Panc1 (cell line): ENCODE measurements around the gene NOTUM. TPM values are rescaled to one million over a fixed set of nuclear protein-coding genes. Genes with fewer than 3 reads are reported as not detected.

Source experiments
- ATAC-seq: fragments of 200-7000 bp; cut with Tn5 transposase; 2 replicates; pipeline ENCODE4 v1.9.1; 2020; ENCODE audit warnings: mild to moderate bottlenecking, moderate library complexity
- BruUV-seq: library from RNA; stranded (reverse); fragments of 400-500 nt; replicated peaks from 2 replicates; lab custom pipeline; 2021; lab: Mats Ljungman, UMichigan
- CTCF ChIA-PET: fragments of 300-600 bp; sonication (Branson Sonifier 250); formaldehyde crosslinking; loops from one replicate; lab custom pipeline; 2022; ENCODE audit warnings: antibody characterized with exemption; lab: Charles Lee
- POLR2A ChIA-PET: fragments of 300-600 bp; sonication (Branson Sonifier 250); formaldehyde crosslinking; loops from one replicate; lab custom pipeline; 2022; ENCODE audit warnings: antibody characterized with exemption; lab: Charles Lee
- DNase-seq: peaks from one replicate; pipeline ENCODE4 v3.0.0-alpha.2; 2010; ENCODE audit warnings: low read depth, low spot score
- H3K27ac ChIP-seq: 2 replicates; pipeline ENCODE4 v1.5.1; 2011; ENCODE audit warnings: mild to moderate bottlenecking, low read length, inconsistent platforms
- H3K27me3 ChIP-seq: fragments of 200-500 bp; sonication (Bioruptor generic); 2 replicates; pipeline ENCODE4 v1.6.0; 2014; ENCODE audit warnings: low read length, inconsistent platforms; ENCODE audit not compliant: control insufficient read depth, insufficient read depth
- H3K36me3 ChIP-seq: fragments of 200-500 bp; sonication (Bioruptor generic); 2 replicates; pipeline ENCODE4 v1.5.1; 2014; ENCODE audit warnings: inconsistent platforms, mild to moderate bottlenecking, low read length, moderate library complexity; ENCODE audit not compliant: control insufficient read depth, insufficient read depth
- H3K4me1 ChIP-seq: 2 replicates; pipeline ENCODE4 v1.5.1; 2011; ENCODE audit warnings: inconsistent platforms, mild to moderate bottlenecking, low read length, moderate library complexity; ENCODE audit not compliant: control insufficient read depth, insufficient read depth
- H3K4me3 ChIP-seq, 2 experiments: 2 replicates each; pipeline ENCODE4 v1.5.1; 2011 to 2012; ENCODE audit warnings: low read depth in 2 of 2, low read length in 2 of 2, mild to moderate bottlenecking in 2 of 2, inconsistent platforms in 1 of 2, moderate library complexity in 1 of 2
- H3K9me3 ChIP-seq: fragments of 200-500 bp; sonication (Bioruptor generic); 2 replicates; pipeline ENCODE4 v1.5.1; 2014; ENCODE audit warnings: low read depth, mild to moderate bottlenecking, inconsistent platforms, low read length, moderate library complexity; ENCODE audit not compliant: control insufficient read depth, insufficient read depth
- CTCF ChIP-seq: fragments of 450-650 bp; IDR thresholded peaks from 2 replicates; pipeline ENCODE4 v1.5.1; 2017; ENCODE audit warnings: mild to moderate bottlenecking
- POLR2AphosphoS5 ChIP-seq: IDR thresholded peaks from 2 replicates; pipeline ENCODE4 v1.6.1; 2012; ENCODE audit warnings: mild to moderate bottlenecking, low read depth, low read length, moderate library complexity
- REST ChIP-seq, 2 experiments: IDR thresholded peaks; 2 replicates each; pipeline ENCODE4 v1.6.1; 2011 to 2012; ENCODE audit warnings: low read depth in 2 of 2, control low read depth in 1 of 2, low read length in 1 of 2, mild to moderate bottlenecking in 1 of 2, moderate library complexity in 1 of 2; ENCODE audit not compliant: insufficient read depth in 1 of 2
- SIN3A ChIP-seq: IDR thresholded peaks from 2 replicates; pipeline ENCODE4 v1.6.1; 2012; ENCODE audit warnings: low read depth, mild to moderate bottlenecking, low read length, moderate library complexity, borderline replicate concordance; ENCODE audit not compliant: insufficient read depth
- TCF7L2 ChIP-seq: IDR thresholded peaks from 2 replicates; pipeline ENCODE4 v1.6.1; 2011; ENCODE audit warnings: mild to moderate bottlenecking, low read depth, low read length, inconsistent platforms
- in situ Hi-C: cut with HindIII; loops from 2 replicates; pipeline ENCODE4 v1.10.0; 2016; ENCODE audit warnings: low sequenced_read_pairs, low pct_unique_long_range_greater_than_20kb
- intact Hi-C: fragments of 100-400 bp; cut with micrococcal nuclease; formaldehyde crosslinking; loops from one replicate; pipeline ENCODE4 v1.10.0; 2022; ENCODE audit not compliant: unreplicated experiment
- total RNA-seq: library from RNA; stranded (reverse); gene quantifications from one replicate; pipeline ENCODE4 v1.2.1, GENCODE V29; 2021; ENCODE audit not compliant: unreplicated experiment

NOTUM gene
- total RNA-seq, 1 experiment from 2014 or later, result 2.0 TPM

- ChIA-PET POLR2A (interaction anchor here (0.7 kb wide), 1 partner anchor 247 kb away, joined by 5 read pairs; no protein-coding TSS in a partner anchor), CTCF (interaction anchor here (0.9 to 4.4 kb wide), 4 partner anchors 36 to 77 kb away, joined by 3 to 37 read pairs (median 4); partner anchors contain the start of genes CENPX, DCXR and LRRC45)
- H3K27ac ChIP-seq, result peak overlapping the region; percentile 54; the same call in 1 of the 2 replicates
- peaks cover 6% of the 10 kb centered on the region for H3K4me1 ChIP-seq
- intact Hi-C loops, result no loop called here
- no peaks in the 10 kb centered on the region; the same call in 1 of the 2 replicates for H3K27me3 ChIP-seq
- peak overlapping the region; percentile 48 to 51 for H3K4me3 ChIP-seq
- no peaks in the 10 kb centered on the region for H3K9me3 ChIP-seq
- TF ChIP-seq POLR2AphosphoS5, result no peak
- peak; percentile 4; the same call in 1 of the 2 replicates for TF ChIP-seq SIN3A
- in situ Hi-C loops, result no loop called here
- H3K36me3 ChIP-seq, result peaks cover 5% of the 10 kb centered on the region; the same call in 1 of the 2 replicates
- DNase-seq, result no peak
- BruUV-seq, result no TSS peak
- ATAC-seq, result peak; percentile 49
Measured at GRCh38 chr17:81960130-81960958, 643 bp downstream of the NOTUM start.

DNA sequence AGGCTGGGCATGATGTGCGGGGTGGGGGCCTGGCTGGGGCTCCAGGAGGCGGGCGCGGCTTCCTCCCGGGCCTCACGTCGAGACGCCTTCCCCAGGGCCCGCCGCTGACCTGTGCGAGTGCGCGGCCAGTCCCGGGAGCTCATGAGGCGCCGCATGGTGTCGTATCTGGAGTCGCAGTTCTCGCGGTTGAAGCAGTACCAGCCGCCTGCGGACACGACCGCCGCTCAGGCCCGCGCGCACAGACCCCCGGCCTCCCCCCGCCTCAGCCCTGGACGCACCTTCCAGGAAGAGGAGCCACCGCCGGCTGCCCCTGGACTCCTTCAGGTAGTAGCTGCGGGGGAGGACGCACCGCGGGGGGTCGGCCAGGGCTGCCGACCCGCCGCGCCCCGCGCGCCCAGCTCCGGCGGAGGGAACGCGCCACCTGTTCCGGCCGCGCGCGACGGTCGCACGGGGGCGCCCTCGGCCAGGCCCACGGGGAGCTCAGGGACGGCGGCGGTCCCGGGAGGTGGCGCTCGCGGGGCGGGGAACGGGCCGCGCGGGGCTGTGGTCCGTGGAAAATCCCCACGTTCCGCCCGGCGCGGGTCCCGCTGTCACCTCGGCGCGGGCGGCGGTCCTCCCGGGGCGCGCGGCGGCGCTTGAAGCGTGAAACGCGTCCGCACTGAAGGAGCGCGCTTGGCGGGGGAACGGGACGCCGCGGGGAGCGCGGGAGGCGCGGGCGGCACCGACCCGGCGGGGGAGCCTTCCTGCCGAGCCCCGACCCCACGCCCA is 1.4 kb downstream of the NOTUM start:
- no peak for DNase-seq
- BruUV-seq, result no TSS peak
- POLR2A ChIA-PET, result interaction anchor here (0.7 kb wide), 1 partner anchor 246 kb away, joined by 5 read pairs; no protein-coding TSS in a partner anchor
- CTCF ChIA-PET, result interaction anchor here (0.6 to 4.4 kb wide), 7 partner anchors 12 to 79 kb away, joined by 3 to 37 read pairs (median 4); partner anchors contain the start of genes CENPX, DCXR and LRRC45
- H3K27me3 ChIP-seq, result no peaks in the 10 kb centered on the region; the same call in 1 of the 2 replicates
- intact Hi-C loops (no loop called here), in situ Hi-C loops (no loop called here)
- no peaks in the 10 kb centered on the region for H3K9me3 ChIP-seq
- peaks cover 5% of the 10 kb centered on the region; the same call in 1 of the 2 replicates for H3K36me3 ChIP-seq
- H3K4me3 ChIP-seq, result peak overlapping the region; percentile 48 to 51
- peak overlapping the region; percentile 54; the same call in 1 of the 2 replicates for H3K27ac ChIP-seq
- TF ChIP-seq TCF7L2 (no peak; the same call in 1 of the 2 replicates), SIN3A (peak; percentile 26; the same call in 1 of the 2 replicates), REST (IDR thresholded peaks at IDR 0.05; ENCODE audit: insufficient read depth in 1 of 2, low read depth in 2 of 2, low read length in 1 of 2) (no peak), POLR2AphosphoS5 (no peak), CTCF (peak; percentile 100)
- peak; percentile 87 for ATAC-seq
- peaks cover 6% of the 10 kb centered on the region for H3K4me1 ChIP-seq
